NCI-H1436 treated with DMSO at 0.1 percent for 48 hours (cell line): ENCODE results near the gene HMGCS2.
"Not testable (repeated sequence)": the region's sequence is repeated elsewhere in the genome, so short reads cannot be mapped to it uniquely, and the experiment has no call there.

Source experiments
- DNase-seq: peaks from one replicate; lab custom pipeline; 2025; lab: John Stamatoyannopoulos, UW

Gene HMGCS2

GRCh38 chr1:119731741-119732430, 36.8 kb downstream of the HMGCS2 start:
- DNase-seq, result no peak

- DNase-seq, result no peak
Observed at GRCh38 chr1:119731060-119731459, 37.6 kb downstream of the HMGCS2 start.

DNA sequence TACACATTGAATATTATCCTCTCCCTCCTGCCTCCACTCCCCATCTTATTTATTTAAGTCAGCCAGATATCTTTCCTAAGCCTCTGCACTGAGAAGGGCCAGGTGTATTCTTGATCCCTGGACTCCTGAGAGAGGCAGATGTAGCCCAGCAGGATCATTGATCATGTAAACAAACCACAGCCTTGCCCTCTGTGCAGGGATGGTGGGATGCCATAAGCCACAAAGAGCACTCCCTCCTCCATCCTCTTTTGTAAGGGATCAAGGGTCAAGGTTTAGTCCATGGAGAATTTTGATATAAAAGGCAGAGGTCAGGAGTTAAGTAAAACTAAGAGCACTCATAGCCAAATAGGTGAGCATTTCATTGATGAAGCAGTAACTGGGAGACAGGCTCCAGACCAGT, 39.7 kb downstream of the HMGCS2 start:
- DNase-seq, result no peak

DNA sequence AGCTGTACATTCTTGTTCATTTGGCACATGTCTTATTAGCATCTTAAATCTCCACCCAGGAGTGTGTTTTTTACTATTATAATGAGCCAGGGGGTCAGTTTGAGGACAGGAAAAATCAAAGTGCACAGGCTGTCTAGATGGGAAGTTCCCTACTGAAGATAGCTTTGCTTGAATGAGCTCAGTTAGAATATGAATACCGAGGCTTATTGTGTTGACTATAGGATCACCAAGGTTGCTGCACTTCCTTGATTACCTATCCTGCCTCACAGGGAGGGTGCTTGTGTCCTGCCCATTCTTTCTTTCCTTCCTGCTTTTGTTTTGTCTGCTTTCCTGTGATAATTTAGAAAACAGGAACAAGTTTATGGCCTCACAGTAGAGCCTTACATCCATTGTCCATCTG, 40.7 kb downstream of the HMGCS2 start:
- DNase-seq, result no peak

GRCh38 chr1:119725626-119726025, 43.1 kb downstream of the HMGCS2 start:
- DNase-seq, result no peak

DNA sequence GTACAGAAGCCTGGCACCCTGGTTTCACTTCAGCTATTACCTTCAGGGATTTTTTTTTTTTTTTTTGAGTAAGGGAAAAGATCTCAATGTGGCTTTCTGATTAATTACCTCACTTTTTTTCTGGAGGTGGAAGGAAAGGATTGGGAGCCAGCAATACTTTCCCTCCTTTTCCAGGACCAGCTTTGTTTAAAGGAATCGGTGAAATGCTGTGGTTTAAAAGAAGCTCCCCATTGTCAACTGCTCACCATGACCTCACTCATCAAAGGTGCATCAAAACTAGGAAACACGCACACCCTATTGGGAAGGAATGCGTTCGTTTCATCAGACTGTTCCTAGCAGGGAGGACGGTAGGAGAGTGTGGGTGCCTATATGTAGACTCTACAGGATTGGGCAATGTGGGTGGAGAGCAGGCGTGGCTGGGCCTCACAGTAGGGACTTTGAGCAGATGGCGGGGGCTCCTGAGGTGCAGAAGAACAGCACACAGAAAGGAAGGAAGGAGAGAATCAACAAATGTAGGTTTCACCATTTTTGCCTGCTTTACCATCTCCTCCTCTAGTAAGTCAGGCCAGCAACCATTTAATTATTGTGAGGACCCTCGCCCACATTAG, 44.0 kb downstream of the HMGCS2 start:
- DNase-seq, result no peak

DNA sequence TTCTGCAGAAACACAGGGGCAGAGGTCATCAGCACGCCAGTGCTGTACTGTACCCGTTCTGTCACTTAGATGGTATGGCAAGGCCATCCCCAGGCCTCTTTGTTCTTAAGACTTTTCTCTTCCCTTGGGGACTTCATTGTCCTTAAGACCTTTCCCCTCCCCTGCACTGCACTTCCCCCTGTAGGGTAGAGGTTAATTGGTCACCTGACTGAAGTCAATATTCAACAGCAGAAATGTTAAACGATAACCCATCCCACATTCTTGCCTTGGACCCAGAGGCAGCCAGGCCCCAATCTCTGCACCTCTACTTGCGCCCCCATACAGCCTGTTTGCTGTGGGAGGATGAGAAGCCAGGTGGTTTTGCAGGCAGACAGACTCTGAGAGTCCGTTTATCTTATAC, 46.8 kb downstream of the HMGCS2 start:
- DNase-seq, result no peak

DNA sequence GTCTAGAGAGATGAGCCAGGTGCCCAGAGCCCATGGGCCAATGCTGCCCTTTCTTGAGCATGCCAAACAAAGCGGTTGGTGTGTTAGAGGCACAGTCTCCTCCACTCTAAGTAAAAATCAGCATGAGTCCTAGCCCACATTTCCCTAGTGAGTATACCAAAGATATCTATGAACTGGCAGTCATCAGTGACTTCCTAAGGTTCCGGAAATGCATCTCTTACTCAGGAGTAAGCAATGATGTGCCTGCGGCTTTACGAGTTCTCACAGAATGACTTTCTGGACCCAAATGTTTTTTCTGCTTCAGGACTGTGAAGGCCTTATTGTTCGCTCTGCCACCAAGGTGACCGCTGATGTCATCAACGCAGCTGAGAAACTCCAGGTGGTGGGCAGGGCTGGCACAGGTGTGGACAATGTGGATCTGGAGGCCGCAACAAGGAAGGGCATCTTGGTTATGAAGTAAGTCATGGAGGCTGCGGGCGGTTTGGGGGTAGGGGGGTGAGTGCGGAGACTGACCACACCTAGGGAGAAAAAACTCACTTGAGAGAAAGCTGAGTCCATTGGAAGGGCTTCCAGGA, 47.8 kb downstream of the HMGCS2 start:
- DNase-seq, result no peak

DNA sequence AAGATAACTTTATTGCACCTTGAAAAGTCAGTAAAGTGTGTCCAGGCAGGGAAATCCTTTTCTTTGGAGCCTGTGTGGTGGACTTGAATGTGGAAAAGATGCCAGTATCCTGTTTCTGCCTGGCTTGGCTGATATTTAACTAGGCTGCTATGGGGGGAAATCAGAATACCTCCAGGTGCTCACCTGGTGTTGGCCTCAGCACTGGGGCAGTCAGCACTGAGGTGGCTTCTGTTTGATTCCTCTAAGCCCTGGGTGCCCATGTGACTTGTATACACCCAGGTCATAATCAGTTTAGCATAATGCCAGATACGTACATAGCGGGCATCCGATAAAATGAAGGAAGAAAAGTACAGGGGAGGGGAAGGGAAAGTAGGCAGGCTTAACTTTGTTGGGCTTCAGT, 49.7 kb downstream of the HMGCS2 start:
- DNase-seq, result no peak

- no peak for DNase-seq
Observed at GRCh38 chr1:119718409-119718808, 50.3 kb downstream of the HMGCS2 start.

DNA sequence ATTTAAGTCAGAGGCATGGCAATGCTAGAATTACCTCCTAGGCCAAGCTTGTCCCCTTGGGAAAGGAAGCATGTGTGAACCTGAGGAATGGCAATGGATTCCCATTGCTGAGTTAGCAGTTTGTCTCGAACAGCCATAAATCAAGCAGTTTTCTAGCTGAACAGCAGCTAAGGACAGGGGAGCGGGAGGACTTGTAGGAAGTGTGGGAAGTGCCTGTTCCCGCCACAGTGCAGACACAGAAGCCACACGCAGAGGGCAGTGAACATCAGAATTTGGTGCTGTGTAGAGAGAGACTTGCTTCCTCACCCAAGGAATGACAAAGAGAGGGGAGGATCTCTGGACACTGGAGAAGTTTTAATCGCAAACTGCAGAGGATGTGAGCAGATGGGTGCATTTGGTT, 53.2 kb downstream of the HMGCS2 start:
- DNase-seq, result no peak

DNA sequence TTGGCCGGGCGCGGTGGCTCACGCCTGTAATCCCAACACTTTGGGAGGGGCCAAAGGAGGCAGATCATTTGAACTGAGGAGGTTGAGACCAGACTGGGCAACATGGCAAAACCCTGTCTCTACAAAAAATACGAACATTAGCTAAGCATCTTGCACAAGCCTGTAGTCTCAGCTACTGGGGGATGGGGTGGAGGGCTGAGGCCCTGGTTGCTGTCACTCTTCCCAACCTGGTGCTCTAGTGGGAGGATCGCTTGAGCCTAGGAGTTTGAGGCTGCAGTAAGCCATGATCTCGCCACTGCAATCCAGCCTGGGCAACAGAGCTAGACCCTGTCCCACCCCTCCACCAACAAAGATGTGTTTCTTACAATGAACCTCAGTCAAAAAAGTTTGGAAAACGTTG, 54.1 kb downstream of the HMGCS2 start:
- no peak for DNase-seq

- DNase-seq, result no peak
Observed at GRCh38 chr1:119713749-119714456, 54.8 kb downstream of the HMGCS2 start.

DNA sequence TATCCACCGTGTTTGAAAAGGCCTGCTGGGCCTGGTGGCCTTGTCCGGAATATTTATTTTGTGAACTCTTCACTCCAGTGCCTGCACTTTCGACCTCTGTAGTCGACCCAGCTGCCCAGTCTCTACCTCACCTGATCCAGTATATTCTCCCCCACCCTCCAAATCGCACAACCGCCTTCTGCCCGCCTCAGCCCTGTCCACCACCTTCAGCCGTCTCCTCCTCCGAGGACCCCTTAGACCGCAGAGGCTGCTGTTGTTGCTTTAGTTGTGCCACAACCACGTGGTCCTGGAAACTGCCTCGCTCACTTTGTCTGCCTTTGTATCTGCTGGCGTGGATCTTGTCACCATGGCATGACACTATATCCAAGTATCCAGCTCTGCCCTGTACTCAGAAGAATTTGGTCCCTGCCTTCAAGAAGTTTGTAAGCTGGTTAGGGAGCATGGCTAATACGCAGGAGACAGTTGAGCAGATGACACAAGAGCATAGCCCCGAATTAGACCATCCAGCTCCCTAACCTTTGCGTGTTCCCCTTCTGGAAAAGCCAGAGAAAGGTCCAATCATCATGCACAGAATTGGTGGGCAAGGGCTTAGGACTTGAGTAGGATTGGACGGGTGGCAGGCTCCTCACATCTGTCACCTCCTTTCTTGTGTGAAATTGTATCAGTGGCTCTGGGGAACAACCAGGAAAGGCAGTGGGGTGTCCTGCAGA, 55.5 kb downstream of the HMGCS2 start:
- no peak for DNase-seq

- peak; percentile 27 for DNase-seq
Observed at GRCh38 chr1:119712342-119713038, 56.2 kb downstream of the HMGCS2 start.

- peak; percentile 91 for DNase-seq
Observed at GRCh38 chr1:119711804-119712341, 56.8 kb downstream of the HMGCS2 start, which contains the start of gene PHGDH. Gene PHGDH (plus strand): TSS chr1:119711934. CDS start chr1:119712023, 89 bp downstream.

GRCh38 chr1:119711356-119711803, 57.3 kb downstream of the HMGCS2 start:
- not testable (repeated sequence) for DNase-seq

DNA sequence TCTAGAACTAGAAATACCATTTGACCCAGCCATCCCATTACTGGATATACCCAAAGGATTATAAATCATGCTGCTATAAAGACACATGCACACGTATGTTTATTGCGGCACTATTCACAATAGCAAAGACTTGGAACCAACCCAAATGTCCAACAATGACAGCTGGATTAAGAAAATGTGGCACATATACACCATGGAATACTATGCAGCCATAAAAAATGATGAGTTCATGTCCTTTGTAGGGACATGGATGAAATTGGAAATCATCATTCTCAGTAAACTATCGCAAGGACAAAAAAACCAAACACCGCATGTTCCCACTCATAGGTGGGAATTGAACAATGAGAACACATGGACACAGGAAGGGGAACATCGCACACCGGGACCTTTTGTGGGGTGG, 62.1 kb downstream of the HMGCS2 start:
- not testable (repeated sequence) for DNase-seq

DNA sequence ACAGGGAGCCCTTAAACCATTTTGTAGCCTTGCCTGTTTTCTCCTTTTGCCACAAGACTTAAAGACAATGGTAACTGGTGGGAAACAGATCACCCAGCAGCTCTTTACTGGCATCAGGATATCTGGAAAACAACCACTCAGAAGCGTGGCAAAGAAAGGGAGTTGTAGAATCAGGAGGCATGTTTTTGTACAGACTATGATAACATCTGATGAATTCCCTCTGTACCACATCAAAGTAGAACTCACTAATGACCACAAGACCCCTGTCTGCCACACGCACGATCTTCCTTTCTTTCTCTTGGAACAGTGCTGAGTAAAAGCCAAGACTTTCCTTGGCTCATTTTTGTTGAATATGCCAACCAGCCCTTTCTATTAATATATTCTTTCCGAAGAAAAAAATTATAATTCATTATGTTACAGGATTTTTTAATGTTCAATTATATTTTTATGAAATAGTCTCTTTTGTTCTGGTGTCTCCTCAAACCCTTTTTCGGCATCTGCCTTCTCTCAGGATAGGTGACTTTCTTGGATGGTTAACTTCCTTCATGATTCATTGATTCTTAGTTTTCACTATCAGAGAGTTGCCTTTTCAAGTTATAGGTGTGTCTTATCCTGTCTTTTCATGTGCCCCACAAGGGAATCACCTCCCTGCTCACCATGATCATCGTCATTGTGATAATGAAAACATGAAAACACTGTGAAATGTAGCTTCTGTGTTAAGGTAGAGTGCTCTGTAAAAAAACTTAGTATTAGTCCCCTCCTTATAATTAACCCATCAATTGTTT, 64.8 kb downstream of the HMGCS2 start:
- DNase-seq, result no peak

DNA sequence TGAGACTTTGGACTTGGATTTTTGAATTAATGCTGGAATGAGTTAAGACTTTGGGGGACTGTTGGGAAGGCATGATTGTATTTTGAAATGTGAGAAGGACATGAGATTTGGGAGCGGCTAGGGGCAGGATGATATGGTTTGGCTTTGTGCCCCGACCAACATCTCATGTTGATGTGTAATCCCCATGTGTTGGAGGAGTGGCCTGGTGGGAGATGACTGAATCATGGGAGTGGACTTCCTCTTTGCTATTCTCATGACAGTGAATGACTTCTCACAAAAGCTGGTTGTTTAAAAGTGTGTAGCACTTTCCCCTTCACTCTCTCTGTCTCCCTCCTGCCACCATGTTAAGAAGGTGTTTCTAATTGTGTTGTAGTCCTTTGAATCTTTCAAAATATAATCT, 66.3 kb downstream of the HMGCS2 start:
- no peak for DNase-seq
